BLaER1 treated with 17β-estradiol and CSF1 and Interleukin-3, amounts not matched to agents 10 nM and 100 nM (cell line): ENCODE data around the gene SLC38A7.
A peak's percentile ranks its signal among the peaks of the same experiment; 100 is the strongest.
"Not testable (repeated sequence)": the region's sequence is repeated elsewhere in the genome, so short reads cannot be mapped to it uniquely, and the experiment has no call there.

Source experiments
- H3K27ac ChIP-seq, 11 experiments: shearing (Covaris generic); formaldehyde crosslinking; 2 replicates each; pipeline ENCODE4 v1.8.1; 2022
- H3K27me3 ChIP-seq, 11 experiments: shearing (Covaris generic); formaldehyde crosslinking; 2 replicates each; pipeline ENCODE4 v1.8.1; 2022
- H3K36me3 ChIP-seq, 11 experiments: shearing (Covaris generic); formaldehyde crosslinking; 2 replicates each; pipeline ENCODE4 v1.8.1; 2022
- H3K4me1 ChIP-seq, 10 experiments: shearing (Covaris generic); formaldehyde crosslinking; 2 replicates each; pipeline ENCODE4 v1.8.1; 2022
- H3K4me2 ChIP-seq, 11 experiments: shearing (Covaris generic); formaldehyde crosslinking; 2 replicates each; pipeline ENCODE4 v1.8.1; 2022
- H3K4me3 ChIP-seq, 10 experiments: shearing (Covaris generic); formaldehyde crosslinking; 2 replicates each; pipeline ENCODE4 v1.8.1; 2022
- H3K9ac ChIP-seq, 11 experiments: shearing (Covaris generic); formaldehyde crosslinking; 2 replicates each; pipeline ENCODE4 v1.8.1; 2022
- H3K9me3 ChIP-seq, 11 experiments: shearing (Covaris generic); formaldehyde crosslinking; replicated peaks in 1 of 11; 2 replicates each; pipeline ENCODE4 v1.8.1; 2022
- H4K20me1 ChIP-seq, 11 experiments: shearing (Covaris generic); formaldehyde crosslinking; 2 replicates each; pipeline ENCODE4 v1.8.1; 2022
- Cebpa-rat ChIP-seq, 11 experiments: shearing (Covaris generic); IDR thresholded peaks; 2 replicates each; pipeline ENCODE4 v1.8.1; 2022

The SLC38A7 gene

DNA sequence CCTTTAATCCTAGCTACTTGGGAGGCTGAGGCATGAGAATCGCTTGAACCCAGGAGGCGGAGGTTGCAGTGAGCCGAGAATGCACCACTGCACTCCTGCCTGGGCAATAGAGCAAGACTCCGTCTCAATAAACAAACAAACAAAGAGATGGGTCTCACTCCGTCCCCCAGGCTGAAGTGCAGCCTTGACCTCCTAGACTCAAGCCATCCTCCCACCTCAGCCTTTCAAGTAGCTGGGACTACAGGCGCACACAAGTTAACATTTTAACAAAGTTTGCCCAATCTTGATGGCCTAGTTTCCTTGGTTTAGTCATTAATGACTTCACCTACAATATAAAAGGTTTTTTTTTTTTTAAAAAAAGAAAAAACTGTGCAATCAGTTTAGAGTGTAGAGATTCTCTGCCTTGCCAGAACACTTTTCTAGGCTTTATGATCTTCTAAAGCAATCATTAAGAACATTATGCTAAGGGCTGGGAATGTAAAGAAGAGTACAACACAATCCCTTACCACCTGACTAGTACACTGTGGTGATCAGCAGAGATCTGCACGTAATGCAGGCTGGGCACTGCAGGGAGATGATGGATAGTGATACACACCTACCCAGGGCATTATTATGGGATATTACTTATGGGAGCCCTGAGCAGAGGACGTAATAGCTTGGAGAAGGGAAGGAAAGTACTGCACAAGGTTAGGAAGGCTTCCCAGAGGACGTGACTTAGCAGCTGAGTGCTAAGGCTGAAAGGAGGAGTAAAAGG is 42.6 kb upstream of the SLC38A7 start:
- no peak for TF ChIP-seq Cebpa-rat (IDR thresholded peaks at IDR 0.05)
- no peaks in the 10 kb centered on the region for H3K9me3 ChIP-seq
- no peak overlapping the region for H3K4me3 ChIP-seq
- peaks cover 0 to 83% (median 56%) of the 10 kb centered on the region in 11 experiments; a peak in 18 of 22 replicates for H4K20me1 ChIP-seq
- H3K4me1 ChIP-seq = peaks cover 12 to 26% (median 22%) of the 10 kb centered on the region in 10 experiments; a peak in 19 of 20 replicates
- H3K36me3 ChIP-seq = peaks cover 23 to 80% (median 43%) of the 10 kb centered on the region in 11 experiments
- no peak overlapping the region for H3K9ac ChIP-seq
- no peak overlapping the region for H3K4me2 ChIP-seq
- H3K27ac ChIP-seq = no peak overlapping the region
- no peaks in the 10 kb centered on the region for H3K27me3 ChIP-seq

DNA sequence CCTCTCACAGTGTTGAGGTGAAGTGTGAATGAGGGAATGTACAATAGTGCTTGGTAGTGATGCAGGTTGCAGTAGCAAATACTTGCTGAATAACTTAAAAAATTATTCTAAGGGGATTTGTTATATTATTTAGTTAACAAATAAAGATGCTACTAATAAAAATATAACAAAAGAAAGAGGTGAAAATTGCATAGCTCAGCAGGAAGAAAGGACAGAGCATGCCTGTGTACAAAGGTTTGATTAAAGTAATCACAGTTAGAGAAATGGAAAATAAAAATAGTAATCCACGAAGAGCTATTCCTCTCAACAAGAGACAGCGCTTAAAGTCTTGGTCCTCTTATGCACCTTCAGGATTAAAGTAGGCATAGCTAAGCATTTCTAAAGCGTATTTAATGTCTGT is 38.5 kb upstream of the SLC38A7 start:
- TF ChIP-seq Cebpa-rat (IDR thresholded peaks at IDR 0.05) = no peak
- Histone ChIP-seq H4K20me1 (peaks cover 0 to 68% (median 31%) of the 10 kb centered on the region in 11 experiments; a peak in 15 of 22 replicates), H3K4me1 (peaks cover 0 to 17% (median 13%) of the 10 kb centered on the region in 10 experiments; a peak in 13 of 20 replicates), H3K9ac (no peak overlapping the region), H3K9me3 (no peaks in the 10 kb centered on the region), H3K27ac (no peak overlapping the region), H3K36me3 (peaks cover 63 to 87% (median 72%) of the 10 kb centered on the region in 11 experiments), H3K27me3 (no peaks in the 10 kb centered on the region), H3K4me3 (no peak overlapping the region), H3K4me2 (no peak overlapping the region)

DNA sequence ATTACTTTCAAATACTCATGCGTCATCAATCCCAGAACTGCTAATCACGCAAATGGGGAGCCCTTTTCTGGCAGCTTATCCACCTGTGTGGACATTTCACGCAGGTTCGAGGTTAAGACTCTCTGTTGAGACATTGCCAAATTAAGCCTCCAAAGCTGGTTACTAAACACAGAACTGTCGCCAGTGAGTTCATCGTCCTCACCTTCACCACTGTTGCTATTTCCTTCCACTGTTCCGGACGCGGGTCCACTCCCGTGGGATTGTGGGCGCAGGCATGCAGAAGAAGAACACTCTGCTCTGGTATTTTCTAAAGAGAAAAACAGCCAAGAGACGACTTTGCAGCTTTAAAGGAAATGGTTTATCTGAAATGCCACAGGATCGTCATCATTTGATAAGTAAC is 33.4 kb upstream of the SLC38A7 start:
- Histone ChIP-seq H3K9ac (0 out of 22 replicates have a peak overlapping the region, but pooled peaks of 1 of the 11 experiments have one; percentile 18), H3K36me3 (peaks cover 96 to 100% (median 99%) of the 10 kb centered on the region in 11 experiments), H4K20me1 (peaks cover 0 to 21% (median 1%) of the 10 kb centered on the region in 11 experiments; a peak in 8 of 22 replicates), H3K4me2 (peak overlapping the region in 7 of 11 experiments; percentile 20 to 55 (median 45); a peak in 12 of 22 replicates), H3K27ac (no peak overlapping the region; a peak in 1 of 22 replicates), H3K4me1 (peaks cover 0 to 22% (median 17%) of the 10 kb centered on the region in 10 experiments; a peak in 13 of 20 replicates), H3K9me3 (no peaks in the 10 kb centered on the region), H3K27me3 (no peaks in the 10 kb centered on the region), H3K4me3 (no peak overlapping the region)
- no peak for TF ChIP-seq Cebpa-rat (IDR thresholded peaks at IDR 0.05)

DNA sequence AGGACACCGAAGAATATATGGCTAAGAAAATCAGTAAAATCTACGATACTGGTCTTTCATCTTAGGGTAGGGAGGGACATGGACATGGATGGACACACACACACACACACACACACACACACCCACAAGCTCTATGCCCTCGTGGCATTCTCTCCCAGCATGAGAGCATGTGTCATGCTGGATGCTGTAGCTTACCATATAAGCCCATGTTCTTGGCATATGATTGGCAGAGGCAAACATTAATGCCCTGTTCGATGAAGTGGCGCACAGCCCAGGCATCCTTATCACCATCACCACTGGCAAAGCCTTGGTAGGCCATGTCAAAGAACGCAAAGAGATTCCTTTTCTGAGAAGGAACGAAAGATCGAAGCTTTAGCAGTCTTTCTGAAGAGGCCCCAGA is 31.9 kb upstream of the SLC38A7 start:
- H3K9ac ChIP-seq = no peak overlapping the region
- H3K36me3 ChIP-seq = peaks cover 91 to 100% (median 99%) of the 10 kb centered on the region in 11 experiments
- TF ChIP-seq Cebpa-rat (IDR thresholded peaks at IDR 0.05) = no peak
- H3K4me1 ChIP-seq = peaks cover 0 to 22% (median 17%) of the 10 kb centered on the region in 10 experiments; a peak in 13 of 20 replicates
- H3K27ac ChIP-seq = no peak overlapping the region
- H4K20me1 ChIP-seq = peaks cover 0 to 21% (median 0%) of the 10 kb centered on the region in 11 experiments; a peak in 6 of 22 replicates
- no peaks in the 10 kb centered on the region for H3K27me3 ChIP-seq
- no peaks in the 10 kb centered on the region for H3K9me3 ChIP-seq
- H3K4me3 ChIP-seq = no peak overlapping the region
- no peak overlapping the region for H3K4me2 ChIP-seq

DNA sequence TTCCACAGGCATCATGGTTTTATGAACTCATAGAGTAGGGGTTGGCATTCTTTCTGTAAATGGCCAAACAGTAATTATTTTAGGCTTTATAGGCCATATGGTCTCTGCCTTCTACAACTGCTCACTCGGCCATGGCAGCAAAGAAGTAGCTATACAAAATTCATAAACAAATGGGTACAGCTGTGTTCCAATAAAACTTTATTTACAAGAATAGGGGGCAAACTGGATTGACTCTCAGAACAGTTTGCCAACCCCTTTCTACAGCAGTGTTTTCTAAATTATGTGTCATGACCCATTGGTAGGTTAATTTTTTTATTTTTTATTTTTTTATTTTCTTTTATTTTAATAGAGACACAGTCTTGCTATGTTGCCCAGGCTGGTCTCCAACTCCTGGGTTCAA is 29.2 kb upstream of the SLC38A7 start:
- H3K4me1 ChIP-seq = peaks cover 0 to 22% (median 10%) of the 10 kb centered on the region in 10 experiments; a peak in 13 of 20 replicates
- H3K36me3 ChIP-seq = peaks cover 82 to 100% (median 97%) of the 10 kb centered on the region in 11 experiments
- no peaks in the 10 kb centered on the region for H3K9me3 ChIP-seq

DNA sequence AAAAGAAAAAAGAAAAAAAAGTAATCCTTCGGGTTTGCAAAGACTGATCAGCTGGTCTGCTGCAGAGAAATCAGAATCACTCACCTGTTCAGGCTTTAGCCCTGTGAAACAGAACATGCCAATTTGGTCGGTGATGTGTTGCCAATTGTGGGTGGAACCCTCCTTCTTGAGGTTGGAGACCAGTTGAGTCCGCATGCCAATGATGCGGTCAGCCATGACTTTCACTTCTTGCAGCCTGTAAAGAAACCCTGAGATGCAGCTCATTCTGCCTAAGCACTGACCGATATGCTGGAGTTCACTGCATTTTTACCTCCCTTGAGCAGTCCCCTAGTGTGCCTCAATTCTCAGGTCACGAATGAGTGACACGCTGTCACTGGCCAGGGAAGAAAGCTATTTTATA is 24.8 kb upstream of the SLC38A7 start:
- H3K4me1 ChIP-seq = peaks cover 0 to 9% (median 0%) of the 10 kb centered on the region in 10 experiments; a peak in 2 of 20 replicates
- no peak overlapping the region for H3K27ac ChIP-seq
- H3K36me3 ChIP-seq = peaks cover 69 to 100% (median 90%) of the 10 kb centered on the region in 11 experiments
- no peaks in the 10 kb centered on the region; a peak in 1 of 22 replicates for H4K20me1 ChIP-seq
- H3K4me3 ChIP-seq = no peak overlapping the region
- H3K27me3 ChIP-seq = no peaks in the 10 kb centered on the region
- H3K4me2 ChIP-seq = no peak overlapping the region
- H3K9me3 ChIP-seq = no peaks in the 10 kb centered on the region
- no peak for TF ChIP-seq Cebpa-rat (IDR thresholded peaks at IDR 0.05)
- H3K9ac ChIP-seq = no peak overlapping the region

More for the DNA sequence above, 29.2 kb upstream of the SLC38A7 start:
- Histone ChIP-seq H3K4me2 (no peak overlapping the region), H3K4me3 (no peak overlapping the region), H3K27ac (no peak overlapping the region), H3K27me3 (no peaks in the 10 kb centered on the region), H4K20me1 (peaks cover 0 to 8% (median 0%) of the 10 kb centered on the region in 11 experiments; a peak in 5 of 22 replicates), H3K9ac (no peak overlapping the region)
- no peak for TF ChIP-seq Cebpa-rat (IDR thresholded peaks at IDR 0.05)

DNA sequence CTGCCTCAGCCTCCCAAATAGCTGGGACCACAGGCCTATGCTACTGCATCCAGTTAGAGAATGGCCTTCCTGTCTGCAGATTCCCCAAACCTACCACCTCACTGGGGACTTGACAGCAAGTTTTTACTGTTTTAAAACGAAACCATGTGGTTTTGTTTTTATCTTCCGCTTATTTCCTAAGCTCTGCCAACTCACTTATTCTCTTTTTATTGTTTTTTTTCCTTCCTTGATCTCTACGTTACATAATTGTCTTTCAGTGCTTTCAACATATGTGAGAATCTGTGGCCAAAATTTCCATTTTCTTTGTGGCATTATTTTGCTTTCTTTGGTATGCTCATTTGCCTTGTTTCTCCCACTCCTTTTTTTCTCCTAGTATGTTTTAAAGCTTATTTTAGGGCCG is 14.6 kb upstream of the SLC38A7 start:
- Histone ChIP-seq H4K20me1 (no peaks in the 10 kb centered on the region), H3K27ac (peak overlapping the region in 9 of 11 experiments; percentile 10 to 63 (median 41); a peak in 14 of 22 replicates), H3K4me3 (no peak overlapping the region), H3K4me1 (peaks cover 0 to 21% (median 12%) of the 10 kb centered on the region in 10 experiments; a peak in 13 of 20 replicates), H3K36me3 (peaks cover 0 to 11% (median 5%) of the 10 kb centered on the region in 11 experiments; a peak in 8 of 22 replicates), H3K9me3 (peaks cover 0 to 15% (median 10%) of the 10 kb centered on the region in 11 experiments; a peak in 13 of 22 replicates), H3K27me3 (no peaks in the 10 kb centered on the region), H3K9ac (peak overlapping the region in 3 of 11 experiments; percentile 11 to 34 (median 20); a peak in 4 of 22 replicates), H3K4me2 (peak overlapping the region in 10 of 11 experiments; percentile 0 to 61 (median 22); a peak in 10 of 22 replicates)
- TF ChIP-seq Cebpa-rat (IDR thresholded peaks at IDR 0.05) = no peak

DNA sequence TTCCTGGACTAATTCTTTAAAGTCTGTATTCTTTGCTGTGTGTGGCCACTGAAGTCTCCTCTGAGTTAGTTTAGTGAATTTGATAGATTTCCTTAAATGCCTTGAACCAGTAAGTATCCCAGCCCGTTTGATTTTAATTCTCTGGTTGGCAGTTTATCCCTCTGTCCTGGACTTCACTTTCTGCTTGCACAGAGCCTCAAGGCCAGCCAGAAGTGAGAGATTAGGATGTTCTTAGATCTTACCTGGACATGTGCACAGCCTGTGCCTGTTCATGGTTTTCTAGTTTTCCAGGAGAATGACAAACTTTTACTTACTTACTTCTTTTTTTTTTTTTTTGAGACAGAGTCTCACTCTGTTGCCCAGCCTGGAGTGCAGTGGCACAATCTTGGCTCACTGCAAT is 10.8 kb upstream of the SLC38A7 start:
- H3K4me1 ChIP-seq = peaks cover 0 to 21% (median 10%) of the 10 kb centered on the region in 10 experiments; a peak in 12 of 20 replicates
- H3K27me3 ChIP-seq = no peaks in the 10 kb centered on the region
- H3K27ac ChIP-seq = no peak overlapping the region
- H4K20me1 ChIP-seq = no peaks in the 10 kb centered on the region
- no peaks in the 10 kb centered on the region for H3K36me3 ChIP-seq
- no peak for TF ChIP-seq Cebpa-rat (IDR thresholded peaks at IDR 0.05)
- no peak overlapping the region for H3K9ac ChIP-seq
- H3K4me2 ChIP-seq = no peak overlapping the region
- H3K4me3 ChIP-seq = no peak overlapping the region
- peaks cover 7 to 20% (median 9%) of the 10 kb centered on the region in 11 experiments; a peak in 19 of 22 replicates for H3K9me3 ChIP-seq

DNA sequence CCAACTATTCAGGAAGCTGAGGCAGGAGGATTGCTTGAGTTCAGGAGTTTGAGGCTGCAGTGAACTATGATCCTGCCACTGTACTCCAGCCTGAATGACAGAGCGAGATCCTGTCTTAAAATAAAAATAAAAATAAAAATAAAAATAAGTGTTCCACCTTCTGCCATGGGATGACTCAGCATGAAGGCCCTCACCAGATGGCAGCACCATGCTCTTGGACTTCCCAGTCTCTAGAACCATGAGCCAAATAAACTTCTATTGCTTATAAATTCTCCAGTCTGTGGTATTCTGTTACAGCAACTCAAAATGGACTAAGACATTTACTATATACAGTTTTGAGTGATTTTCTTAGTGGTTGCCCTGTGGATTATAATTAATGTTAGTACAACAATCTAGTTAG is 7.9 kb upstream of the SLC38A7 start:
- TF ChIP-seq Cebpa-rat (IDR thresholded peaks at IDR 0.05) = no peak
- no peak overlapping the region for H3K4me3 ChIP-seq
- H3K4me1 ChIP-seq = peaks cover 0 to 6% (median 0%) of the 10 kb centered on the region in 10 experiments; a peak in 2 of 20 replicates
- H4K20me1 ChIP-seq = no peaks in the 10 kb centered on the region
- no peaks in the 10 kb centered on the region for H3K27me3 ChIP-seq
- H3K4me2 ChIP-seq = no peak overlapping the region
- no peaks in the 10 kb centered on the region for H3K36me3 ChIP-seq
- H3K27ac ChIP-seq = no peak overlapping the region
- peaks cover 7 to 20% (median 9%) of the 10 kb centered on the region in 11 experiments; a peak in 19 of 22 replicates for H3K9me3 ChIP-seq
- no peak overlapping the region for H3K9ac ChIP-seq

DNA sequence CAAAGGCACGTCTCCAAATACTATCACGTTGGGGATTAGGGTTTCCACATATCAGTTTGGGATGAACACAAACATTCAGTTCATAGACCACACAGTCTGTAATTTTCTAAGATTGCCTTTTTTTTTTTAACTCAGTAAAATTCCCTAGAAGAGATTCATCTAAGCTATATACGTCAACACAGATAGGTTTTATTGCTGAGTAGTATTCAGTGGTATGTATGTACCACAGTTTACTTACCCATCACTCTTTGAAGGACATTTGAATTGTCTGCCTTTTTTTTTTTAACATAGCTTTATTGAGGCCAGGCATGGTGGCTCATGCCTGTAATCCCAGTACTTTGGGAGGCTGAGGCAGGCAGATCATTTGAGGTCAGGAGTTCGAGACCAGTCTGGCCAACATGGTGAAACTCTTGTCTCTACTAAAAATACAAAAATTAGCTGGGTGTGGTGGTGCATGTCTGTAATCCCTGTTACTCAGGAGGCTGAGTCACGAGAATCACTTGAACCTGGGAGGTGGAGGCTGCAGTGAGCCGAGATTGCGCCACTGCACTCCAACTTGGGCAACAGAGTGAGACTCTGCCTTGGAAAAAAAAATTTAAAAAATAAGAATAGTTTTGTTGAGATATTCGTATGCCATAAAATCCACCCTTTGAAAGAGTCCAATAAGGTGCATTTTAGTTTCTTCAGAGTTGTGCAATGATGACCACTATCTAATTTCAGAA is 2.6 kb upstream of the SLC38A7 start:
- Histone ChIP-seq H3K4me1 (peaks cover 14 to 34% (median 17%) of the 10 kb centered on the region in 10 experiments), H4K20me1 (peaks cover 0 to 12% (median 0%) of the 10 kb centered on the region in 11 experiments; a peak in 3 of 22 replicates), H3K9me3 (peaks cover 3 to 10% (median 5%) of the 10 kb centered on the region in 11 experiments; a peak in 19 of 22 replicates), H3K4me2 (0 out of 22 replicates have a peak overlapping the region, but pooled peaks of 1 of the 11 experiments have one; percentile 1)
- H3K36me3 ChIP-seq, H3K9ac ChIP-seq, H3K27me3 ChIP-seq, H3K27ac ChIP-seq, H3K4me3 ChIP-seq: not testable (repeated sequence)
